Measurements from ENCODE around the gene LRP11.
"Not testable (repeated sequence)": the region's sequence is repeated elsewhere in the genome, so short reads cannot be mapped to it uniquely, and the experiment has no call there.

Gene LRP11

GRCh38 chr6:149897855-149898744 is 33.9 kb upstream of the LRP11 start, which contains the start of gene RAET1E:
Gene RAET1E, minus strand, starts transcription at chr6:149898113. Its CDS starts 7,212 bp downstream, at chr6:149890901.
- DNase-seq: no peak

- no peak for DNase-seq
Measured at GRCh38 chr6:149897015-149897697, 33.0 kb upstream of the LRP11 start.

GRCh38 chr6:149896491-149896890 is 32.3 kb upstream of the LRP11 start:
- DNase-seq: no peak

- DNase-seq: peak; percentile 52
Measured at GRCh38 chr6:149895833-149896271, 31.7 kb upstream of the LRP11 start.

- no peak for DNase-seq
Measured at GRCh38 chr6:149895048-149895590, 31.0 kb upstream of the LRP11 start.

GRCh38 chr6:149891864-149892263 is 27.7 kb upstream of the LRP11 start:
- not testable (repeated sequence) for DNase-seq

- DNase-seq: no peak
Measured at GRCh38 chr6:149891259-149891658, 27.1 kb upstream of the LRP11 start.

- DNase-seq: no peak
Measured at GRCh38 chr6:149890629-149891045, 26.5 kb upstream of the LRP11 start.

GRCh38 chr6:149889326-149889725 is 25.2 kb upstream of the LRP11 start:
- no peak for DNase-seq

GRCh38 chr6:149888659-149889058 is 24.5 kb upstream of the LRP11 start:
- no peak for DNase-seq

GRCh38 chr6:149888093-149888492 is 23.9 kb upstream of the LRP11 start:
- DNase-seq: no peak

- no peak for DNase-seq
Measured at GRCh38 chr6:149887343-149887742, 23.2 kb upstream of the LRP11 start.

GRCh38 chr6:149885888-149886287 is 21.7 kb upstream of the LRP11 start:
- no peak for DNase-seq

- DNase-seq: no peak
Measured at GRCh38 chr6:149884617-149885016, 20.5 kb upstream of the LRP11 start.

- DNase-seq: no peak
Measured at GRCh38 chr6:149884215-149884614, 20.1 kb upstream of the LRP11 start.

GRCh38 chr6:149881860-149882259 is 17.7 kb upstream of the LRP11 start:
- no peak for DNase-seq

- DNase-seq: no peak
Measured at GRCh38 chr6:149881066-149881766, 17.1 kb upstream of the LRP11 start.

GRCh38 chr6:149877659-149878058 is 13.5 kb upstream of the LRP11 start:
- DNase-seq: no peak

GRCh38 chr6:149876241-149876933 is 12.2 kb upstream of the LRP11 start:
- DNase-seq: no peak

- no peak for DNase-seq
Measured at GRCh38 chr6:149872233-149872632, 8.1 kb upstream of the LRP11 start.

- no peak for DNase-seq
Measured at GRCh38 chr6:149871182-149871581, 7.0 kb upstream of the LRP11 start.

GRCh38 chr6:149869275-149869892 is 5.2 kb upstream of the LRP11 start:
- no peak for DNase-seq
